ENCODE measurements around the gene CIB4. TPM values are rescaled to one million over a fixed set of nuclear protein-coding genes. Genes with fewer than 3 reads are reported as not detected.

Gene CIB4
- total RNA-seq, 1 experiment from 2014 or later: not detected

DNA sequence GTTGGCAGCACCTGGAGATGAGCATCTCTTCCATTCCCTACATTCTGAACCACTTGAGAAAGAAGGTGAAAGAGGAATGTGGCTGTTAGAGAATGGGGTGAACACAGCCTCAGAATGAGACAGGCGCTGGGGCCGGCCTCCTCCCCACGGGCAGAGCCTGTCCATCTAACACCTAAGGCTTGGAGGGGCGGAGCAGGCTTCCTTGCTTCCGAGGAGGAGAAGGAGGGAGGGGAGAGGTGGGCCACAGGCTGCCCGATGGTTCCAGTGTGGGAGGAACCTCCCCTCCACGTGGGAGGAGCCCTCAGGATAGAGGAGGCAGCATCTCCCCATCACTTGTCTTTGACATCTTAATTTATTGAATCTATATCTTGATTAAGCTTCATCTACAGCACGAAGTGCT, 68.6 kb downstream of the CIB4 start:
- TF ChIP-seq, protein P1, sequence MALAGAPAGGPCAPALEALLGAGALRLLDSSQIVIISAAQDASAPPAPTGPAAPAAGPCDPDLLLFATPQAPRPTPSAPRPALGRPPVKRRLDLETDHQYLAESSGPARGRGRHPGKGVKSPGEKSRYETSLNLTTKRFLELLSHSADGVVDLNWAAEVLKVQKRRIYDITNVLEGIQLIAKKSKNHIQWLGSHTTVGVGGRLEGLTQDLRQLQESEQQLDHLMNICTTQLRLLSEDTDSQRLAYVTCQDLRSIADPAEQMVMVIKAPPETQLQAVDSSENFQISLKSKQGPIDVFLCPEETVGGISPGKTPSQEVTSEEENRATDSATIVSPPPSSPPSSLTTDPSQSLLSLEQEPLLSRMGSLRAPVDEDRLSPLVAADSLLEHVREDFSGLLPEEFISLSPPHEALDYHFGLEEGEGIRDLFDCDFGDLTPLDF (CRISPR knock-in tag; IDR thresholded peaks at IDR 0.05): no peak
- no peak for TF ChIP-seq KAT7 (CRISPR knock-in tag; IDR thresholded peaks at IDR 0.05; ENCODE audit: borderline replicate concordance)
- TF ChIP-seq ERG (CRISPR knock-in tag; IDR thresholded peaks at IDR 0.05): no peak
- TF ChIP-seq, protein P2, sequence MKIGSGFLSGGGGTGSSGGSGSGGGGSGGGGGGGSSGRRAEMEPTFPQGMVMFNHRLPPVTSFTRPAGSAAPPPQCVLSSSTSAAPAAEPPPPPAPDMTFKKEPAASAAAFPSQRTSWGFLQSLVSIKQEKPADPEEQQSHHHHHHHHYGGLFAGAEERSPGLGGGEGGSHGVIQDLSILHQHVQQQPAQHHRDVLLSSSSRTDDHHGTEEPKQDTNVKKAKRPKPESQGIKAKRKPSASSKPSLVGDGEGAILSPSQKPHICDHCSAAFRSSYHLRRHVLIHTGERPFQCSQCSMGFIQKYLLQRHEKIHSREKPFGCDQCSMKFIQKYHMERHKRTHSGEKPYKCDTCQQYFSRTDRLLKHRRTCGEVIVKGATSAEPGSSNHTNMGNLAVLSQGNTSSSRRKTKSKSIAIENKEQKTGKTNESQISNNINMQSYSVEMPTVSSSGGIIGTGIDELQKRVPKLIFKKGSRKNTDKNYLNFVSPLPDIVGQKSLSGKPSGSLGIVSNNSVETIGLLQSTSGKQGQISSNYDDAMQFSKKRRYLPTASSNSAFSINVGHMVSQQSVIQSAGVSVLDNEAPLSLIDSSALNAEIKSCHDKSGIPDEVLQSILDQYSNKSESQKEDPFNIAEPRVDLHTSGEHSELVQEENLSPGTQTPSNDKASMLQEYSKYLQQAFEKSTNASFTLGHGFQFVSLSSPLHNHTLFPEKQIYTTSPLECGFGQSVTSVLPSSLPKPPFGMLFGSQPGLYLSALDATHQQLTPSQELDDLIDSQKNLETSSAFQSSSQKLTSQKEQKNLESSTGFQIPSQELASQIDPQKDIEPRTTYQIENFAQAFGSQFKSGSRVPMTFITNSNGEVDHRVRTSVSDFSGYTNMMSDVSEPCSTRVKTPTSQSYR (CRISPR knock-in tag; IDR thresholded peaks at IDR 0.05): no peak
- TF ChIP-seq AFF4 (CRISPR knock-in tag; IDR thresholded peaks at IDR 0.05; ENCODE audit: borderline replicate concordance): no peak
- TF ChIP-seq HMGXB4 (CRISPR knock-in tag; IDR thresholded peaks at IDR 0.05): no peak
- no peak for TF ChIP-seq TCF7 (CRISPR knock-in tag; IDR thresholded peaks at IDR 0.05; ENCODE audit: low read depth)
- TF ChIP-seq, protein P3, sequence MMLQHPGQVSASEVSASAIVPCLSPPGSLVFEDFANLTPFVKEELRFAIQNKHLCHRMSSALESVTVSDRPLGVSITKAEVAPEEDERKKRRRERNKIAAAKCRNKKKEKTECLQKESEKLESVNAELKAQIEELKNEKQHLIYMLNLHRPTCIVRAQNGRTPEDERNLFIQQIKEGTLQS (CRISPR knock-in tag; conservative IDR thresholded peaks at IDR 0.05): no peak
- no peak for TF ChIP-seq CREB1 (CRISPR knock-in tag; IDR thresholded peaks at IDR 0.05)
- TF ChIP-seq, protein P4, sequence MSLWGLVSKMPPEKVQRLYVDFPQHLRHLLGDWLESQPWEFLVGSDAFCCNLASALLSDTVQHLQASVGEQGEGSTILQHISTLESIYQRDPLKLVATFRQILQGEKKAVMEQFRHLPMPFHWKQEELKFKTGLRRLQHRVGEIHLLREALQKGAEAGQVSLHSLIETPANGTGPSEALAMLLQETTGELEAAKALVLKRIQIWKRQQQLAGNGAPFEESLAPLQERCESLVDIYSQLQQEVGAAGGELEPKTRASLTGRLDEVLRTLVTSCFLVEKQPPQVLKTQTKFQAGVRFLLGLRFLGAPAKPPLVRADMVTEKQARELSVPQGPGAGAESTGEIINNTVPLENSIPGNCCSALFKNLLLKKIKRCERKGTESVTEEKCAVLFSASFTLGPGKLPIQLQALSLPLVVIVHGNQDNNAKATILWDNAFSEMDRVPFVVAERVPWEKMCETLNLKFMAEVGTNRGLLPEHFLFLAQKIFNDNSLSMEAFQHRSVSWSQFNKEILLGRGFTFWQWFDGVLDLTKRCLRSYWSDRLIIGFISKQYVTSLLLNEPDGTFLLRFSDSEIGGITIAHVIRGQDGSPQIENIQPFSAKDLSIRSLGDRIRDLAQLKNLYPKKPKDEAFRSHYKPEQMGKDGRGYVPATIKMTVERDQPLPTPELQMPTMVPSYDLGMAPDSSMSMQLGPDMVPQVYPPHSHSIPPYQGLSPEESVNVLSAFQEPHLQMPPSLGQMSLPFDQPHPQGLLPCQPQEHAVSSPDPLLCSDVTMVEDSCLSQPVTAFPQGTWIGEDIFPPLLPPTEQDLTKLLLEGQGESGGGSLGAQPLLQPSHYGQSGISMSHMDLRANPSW (CRISPR knock-in tag; conservative IDR thresholded peaks at IDR 0.05; ENCODE audit: low read depth): no peak
- TF ChIP-seq CBFB (CRISPR knock-in tag; IDR thresholded peaks at IDR 0.05; ENCODE audit: low read depth): no peak
- TF ChIP-seq, protein P5, sequence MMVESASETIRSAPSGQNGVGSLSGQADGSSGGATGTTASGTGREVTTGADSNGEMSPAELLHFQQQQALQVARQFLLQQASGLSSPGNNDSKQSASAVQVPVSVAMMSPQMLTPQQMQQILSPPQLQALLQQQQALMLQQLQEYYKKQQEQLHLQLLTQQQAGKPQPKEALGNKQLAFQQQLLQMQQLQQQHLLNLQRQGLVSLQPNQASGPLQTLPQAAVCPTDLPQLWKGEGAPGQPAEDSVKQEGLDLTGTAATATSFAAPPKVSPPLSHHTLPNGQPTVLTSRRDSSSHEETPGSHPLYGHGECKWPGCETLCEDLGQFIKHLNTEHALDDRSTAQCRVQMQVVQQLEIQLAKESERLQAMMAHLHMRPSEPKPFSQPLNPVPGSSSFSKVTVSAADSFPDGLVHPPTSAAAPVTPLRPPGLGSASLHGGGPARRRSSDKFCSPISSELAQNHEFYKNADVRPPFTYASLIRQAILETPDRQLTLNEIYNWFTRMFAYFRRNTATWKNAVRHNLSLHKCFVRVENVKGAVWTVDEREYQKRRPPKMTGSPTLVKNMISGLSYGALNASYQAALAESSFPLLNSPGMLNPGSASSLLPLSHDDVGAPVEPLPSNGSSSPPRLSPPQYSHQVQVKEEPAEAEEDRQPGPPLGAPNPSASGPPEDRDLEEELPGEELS (CRISPR knock-in tag; IDR thresholded peaks at IDR 0.05): no peak
- ATAC-seq (peak; percentile 73), DNase-seq (ENCODE audit: low spot score) (peak; percentile 32)
- Mint-ChIP-seq H3K36me3 (no peaks in the 10 kb centered on the region), H3K27ac (no peak overlapping the region), H3K9me3 (no peaks in the 10 kb centered on the region), H3K4me3 (no peak overlapping the region), H3K4me1 (peaks cover 30% of the 10 kb centered on the region), H3K27me3 (ENCODE audit: low read depth) (peaks cover 17% of the 10 kb centered on the region)
- ChIA-PET POLR2A (interaction anchor here (0.7 kb wide), 1 partner anchor 98 kb away, joined by 3 read pairs; no protein-coding TSS in a partner anchor), CTCF (interaction anchor here (1.0 to 1.1 kb wide), 2 partner anchors 10 to 13 kb away, joined by 3 read pairs; a partner anchor contains a TSS)

Measured in WTC11 (cell line).